H1 (cell line): ENCODE results near the gene SEC14L6. TPM values are rescaled to one million over a fixed set of nuclear protein-coding genes. Genes with fewer than 3 reads are reported as not detected.

ENCODE experiments used
- CTCF ChIA-PET: fragments of 300-600 bp; sonication (Branson Sonifier 250); formaldehyde crosslinking; loops from one replicate; lab custom pipeline; 2021; ENCODE audit not compliant: partially characterized antibody; lab: Charles Lee
- POLR2A ChIA-PET: fragments of 300-600 bp; sonication (Branson Sonifier 250); formaldehyde crosslinking; loops from one replicate; lab custom pipeline; 2021; ENCODE audit warnings: inconsistent platforms; ENCODE audit not compliant: partially characterized antibody; lab: Charles Lee
- DNase-seq, 2 experiments: peaks; one replicate each; pipeline versions ENCODE4 v3.0.0 to v3.0.0-alpha.2; 2010 to 2022; ENCODE audit warnings: low spot score in 2 of 2, low read depth in 1 of 2, mixed read lengths in 1 of 2
- FAIRE-seq: peaks from 2 replicates; lab custom pipeline; 2011; peaks lifted over from hg19 to GRCh38; lab: Jason Lieb, UNC
- H2AFZ ChIP-seq: 2 replicates; pipeline ENCODE4 v1.8.1; 2012; ENCODE audit warnings: low read length, inconsistent platforms
- H2AK5ac ChIP-seq: 2 replicates; pipeline ENCODE4 v1.6.1; 2013; ENCODE audit warnings: low read depth, low read length
- H2BK120ac ChIP-seq: replicated peaks from 2 replicates; pipeline ENCODE3; 2013; ENCODE audit warnings: low read depth, low read length, inconsistent platforms
- H2BK12ac ChIP-seq: 2 replicates; pipeline ENCODE4 v1.6.1; 2013; ENCODE audit warnings: low read depth, low read length
- H2BK15ac ChIP-seq: 2 replicates; pipeline ENCODE4 v1.6.1; 2013; ENCODE audit warnings: low read length
- H2BK20ac ChIP-seq: 2 replicates; pipeline ENCODE4 v1.6.1; 2013; ENCODE audit warnings: low read length
- H2BK5ac ChIP-seq: 2 replicates; pipeline ENCODE4 v1.6.1; 2013; ENCODE audit warnings: low read depth, low read length
- H3K14ac ChIP-seq: 2 replicates; pipeline ENCODE4 v1.6.1; 2013; ENCODE audit warnings: inconsistent platforms; ENCODE audit not compliant: insufficient read length
- H3K18ac ChIP-seq: 2 replicates; pipeline ENCODE4 v1.6.1; 2013; ENCODE audit warnings: low read length; ENCODE audit errors: extremely low read depth
- H3K23ac ChIP-seq: 2 replicates; pipeline ENCODE4 v1.6.1; 2013; ENCODE audit warnings: inconsistent platforms; ENCODE audit not compliant: insufficient read length
- H3K23me2 ChIP-seq: 2 replicates; pipeline ENCODE4 v1.6.1; 2013; ENCODE audit warnings: low read depth, low read length
- H3K27ac ChIP-seq: 2 replicates; pipeline ENCODE4 v1.6.1; 2011; ENCODE audit warnings: low read depth, low read length, inconsistent platforms
- H3K27me3 ChIP-seq, 4 experiments: replicated peaks in 1 of 4; 1 replicate in 1 of 4; 2 replicates in 3 of 4; pipeline versions ENCODE4 v1.6.1 to v1.8.1; 2011 to 2013; ENCODE audit warnings: low read length in 3 of 4, mild to moderate bottlenecking in 3 of 4, inconsistent platforms in 2 of 4, mixed read lengths in 2 of 4, moderate library complexity in 1 of 4; ENCODE audit not compliant: control insufficient read depth in 3 of 4, insufficient read depth in 3 of 4; ENCODE audit errors: extremely low read depth in 1 of 4
- H3K36me3 ChIP-seq, 4 experiments: 2 replicates each; pipeline versions ENCODE4 v1.6.1 to v1.8.1; 2011 to 2013; ENCODE audit warnings: mild to moderate bottlenecking in 4 of 4, low read length in 3 of 4, moderate library complexity in 2 of 4, control low read depth in 1 of 4, inconsistent platforms in 1 of 4; ENCODE audit not compliant: insufficient read depth in 4 of 4, control insufficient read depth in 2 of 4
- H3K4ac ChIP-seq: replicated peaks from 2 replicates; pipeline ENCODE3; 2013; ENCODE audit warnings: low read length, low read depth, mixed read lengths, inconsistent platforms; ENCODE audit not compliant: insufficient read length
- H3K4me1 ChIP-seq, 4 experiments: replicated peaks in 1 of 4; 1 replicate in 1 of 4; 2 replicates in 3 of 4; pipeline versions ENCODE4 v1.6.1 to v1.8.1; 2011 to 2013; ENCODE audit warnings: low read length in 3 of 4, inconsistent platforms in 2 of 4, mixed read lengths in 1 of 4; ENCODE audit not compliant: insufficient read depth in 4 of 4, control insufficient read depth in 3 of 4
- H3K4me2 ChIP-seq, 2 experiments: 2 replicates each; pipeline versions ENCODE4 v1.6.1 to v1.8.1; 2011 to 2013; ENCODE audit warnings: low read depth in 2 of 2, low read length in 2 of 2, control low read depth in 1 of 2, inconsistent platforms in 1 of 2, mild to moderate bottlenecking in 1 of 2; ENCODE audit not compliant: insufficient read depth in 1 of 2
- H3K4me3 ChIP-seq, 4 experiments: fragments of 200-600, 300-600 bp in 1 of 4; sonication (generic), shearing (Covaris generic), sonication (Bioruptor Twin) in 1 of 4; 2 replicates each; pipeline versions ENCODE4 v1.5.1 to v1.8.1; 2011 to 2016; ENCODE audit warnings: low read length in 4 of 4, low read depth in 3 of 4, control low read depth in 2 of 4, inconsistent platforms in 2 of 4, mild to moderate bottlenecking in 2 of 4, mixed read lengths in 1 of 4, moderate library complexity in 1 of 4; ENCODE audit not compliant: insufficient read depth in 2 of 4; ENCODE audit errors: extremely low read depth in 1 of 4
- H3K56ac ChIP-seq: replicated peaks from 2 replicates; pipeline ENCODE3; 2013; ENCODE audit warnings: low read depth, mild to moderate bottlenecking, mixed read lengths, low read length, inconsistent platforms; ENCODE audit not compliant: insufficient read length
- H3K79me1 ChIP-seq: 2 replicates; pipeline ENCODE4 v1.6.1; 2013; ENCODE audit warnings: low read depth, low read length, control low read depth
- H3K79me2 ChIP-seq, 2 experiments: 2 replicates each; pipeline versions ENCODE4 v1.6.1 to v1.8.1; 2012 to 2013; ENCODE audit warnings: low read length in 2 of 2, mild to moderate bottlenecking in 2 of 2, inconsistent platforms in 1 of 2; ENCODE audit not compliant: insufficient read depth in 2 of 2, control insufficient read depth in 1 of 2
- H3K9ac ChIP-seq, 4 experiments: replicated peaks in 1 of 4; 1 replicate in 1 of 4; 2 replicates in 3 of 4; pipeline versions ENCODE4 v1.6.1 to v1.8.1; 2011 to 2013; ENCODE audit warnings: low read depth in 3 of 4, low read length in 3 of 4, control low read depth in 2 of 4, mild to moderate bottlenecking in 2 of 4, moderate library complexity in 2 of 4, inconsistent platforms in 1 of 4; ENCODE audit errors: extremely low read depth in 1 of 4
- H3K9me3 ChIP-seq, 2 experiments: 2 replicates each; pipeline versions ENCODE4 v1.6.1 to v1.8.1; 2012 to 2013; ENCODE audit warnings: mild to moderate bottlenecking in 2 of 2, moderate library complexity in 2 of 2, control low read depth in 1 of 2, inconsistent platforms in 1 of 2, low read depth in 1 of 2, low read length in 1 of 2, mixed read lengths in 1 of 2; ENCODE audit not compliant: insufficient read depth in 2 of 2
- H4K20me1 ChIP-seq, 2 experiments: replicated peaks in 1 of 2; 2 replicates each; pipeline versions ENCODE3 to v1.8.1; 2011 to 2013; ENCODE audit warnings: inconsistent platforms in 2 of 2, low read length in 2 of 2, mild to moderate bottlenecking in 1 of 2; ENCODE audit not compliant: insufficient read depth in 2 of 2, control insufficient read depth in 1 of 2
- H4K5ac ChIP-seq: 2 replicates; pipeline ENCODE4 v1.6.1; 2013; ENCODE audit warnings: low read length, low read depth, mixed read lengths, inconsistent platforms; ENCODE audit not compliant: insufficient read length
- H4K8ac ChIP-seq: 2 replicates; pipeline ENCODE4 v1.8.0; 2013; ENCODE audit warnings: mild to moderate bottlenecking, moderate library complexity, low read length, inconsistent platforms; ENCODE audit not compliant: insufficient read depth; ENCODE audit errors: extremely low read depth
- H4K91ac ChIP-seq: replicated peaks from 2 replicates; pipeline ENCODE3; 2013; ENCODE audit warnings: low read length, mixed read lengths, inconsistent platforms; ENCODE audit not compliant: insufficient read length
- KDM1A ChIP-seq: fragments of 200-600, 300-600 bp; sonication (generic); IDR thresholded peaks from 2 replicates; pipeline ENCODE4 v1.7.1; 2016; ENCODE audit warnings: mild to moderate bottlenecking, low read length, borderline replicate concordance
- SIN3A ChIP-seq, 2 experiments: IDR thresholded peaks in 1 of 2; conservative IDR thresholded peaks in 1 of 2; 2 replicates each; pipeline ENCODE4 v1.6.1; 2011 to 2012; ENCODE audit warnings: low read length in 2 of 2, improper control_type of control experiment in 1 of 2, low read depth in 1 of 2, mild to moderate bottlenecking in 1 of 2
- TCF12 ChIP-seq: IDR thresholded peaks from 2 replicates; pipeline ENCODE4 v1.6.1; 2011; ENCODE audit warnings: low read depth, mild to moderate bottlenecking, low read length
- WGBS, 2 experiments: shearing (Covaris generic) in 1 of 2; methylation state at CpG; one replicate each; pipeline versions ENCODE4 v1.1.6 to v1.1.7; 2013 to 2015; ENCODE audit warnings: low lambda C conversion rate in 2 of 2, mixed read lengths in 2 of 2, inconsistent platforms in 1 of 2, low coverage in 1 of 2, missing lambda C conversion rate in 1 of 2; ENCODE audit not compliant: insufficient replicate concordance in 2 of 2, insufficient coverage in 1 of 2, insufficient read length in 1 of 2; ENCODE audit errors: extremely low coverage in 1 of 2, missing lambda C conversion rate in 1 of 2; 5-methylcytosine and 5-hydroxymethylcytosine counted together
- polyA plus RNA-seq, 7 experiments: library from polyadenylated mRNA; depleted of rRNA in 3 of 7; stranded (reverse) in 5 of 7; unstranded in 2 of 7; fragments of >200 nt in 5 of 7; fragments of 200-250 nt in 2 of 7; gene quantifications; 1 replicate in 5 of 7; 2 replicates in 1 of 7; 4 replicates in 1 of 7; pipeline versions ENCODE4 v1.2.1 to v1.2.3, GENCODE V29; 2011 to 2013; ENCODE audit warnings: missing spikeins in 2 of 7, mixed read lengths in 2 of 7
- total RNA-seq: library from RNA; stranded (reverse); fragmentation: NEBNext Ultra II Directional; extraction: Animal tissue kit (Norgen Biotek cat#: 25700); gene quantifications from 2 replicates; pipeline ENCODE4 v1.2.1, GENCODE V29; 2021

SEC14L6 gene
- total and polyA plus RNA-seq, 2 of the 8 experiments (the other 6 are each of a cell fraction or from before 2014, with no cell fraction given): 0.63 to 2.1 TPM

DNA sequence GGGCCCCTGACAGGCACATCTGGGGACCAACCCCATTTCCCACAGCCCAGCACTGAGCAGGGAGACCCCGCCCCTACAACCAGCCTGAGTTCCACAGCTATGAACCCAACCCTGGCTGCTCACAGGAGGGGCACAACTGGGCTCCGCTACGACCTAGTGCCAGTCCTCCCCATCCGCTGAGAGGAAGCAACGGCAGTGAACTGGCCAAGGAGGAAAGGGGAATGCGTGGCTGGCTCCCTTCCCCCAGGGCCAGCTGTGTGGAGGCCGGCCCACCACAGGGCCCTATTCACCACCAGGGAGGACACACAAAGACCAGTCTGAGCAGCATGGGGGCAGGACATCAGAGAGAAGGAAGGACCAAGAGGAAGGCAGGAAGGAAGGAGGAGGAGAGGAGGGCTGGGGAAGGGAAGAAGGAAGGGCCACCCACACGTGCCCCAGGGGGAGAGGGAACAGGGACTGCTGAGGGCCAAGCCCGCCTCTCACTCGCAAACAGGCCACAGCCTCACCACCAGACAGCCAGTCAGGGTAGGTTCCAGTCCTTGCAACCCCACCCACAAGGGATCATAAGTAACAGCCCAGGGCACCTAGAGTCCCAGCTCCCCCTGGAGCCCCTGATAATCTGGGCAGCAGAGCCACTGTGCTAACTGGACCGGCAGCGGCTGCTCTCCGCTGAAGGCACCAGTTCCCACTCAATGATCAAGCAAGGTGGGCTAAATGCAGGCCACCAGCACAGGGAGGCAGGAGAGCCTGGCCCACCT is 36.4 kb upstream of the SEC14L6 start:
- Histone ChIP-seq H3K4me2 (no peak overlapping the region), H3K79me1 (no peaks in the 10 kb centered on the region; the same call in none of the 2 replicates), H4K5ac (no peak overlapping the region), H3K4me3 (no peak overlapping the region), H2BK12ac (no peak overlapping the region), H3K4me1 (no peaks in the 10 kb centered on the region; a peak in 1 of 7 replicates), H2BK120ac (no peak overlapping the region), H2AFZ (no peak overlapping the region), H3K4ac (no peak overlapping the region), H3K14ac (no peak overlapping the region), H2BK15ac (no peak overlapping the region), H2BK20ac (no peak overlapping the region), H3K27me3 (no peaks in the 10 kb centered on the region), H3K27ac (no peak overlapping the region), H3K36me3 (peaks cover 50 to 88% (median 82%) of the 10 kb centered on the region in 4 experiments), H4K20me1 (peaks cover 9 to 28% of the 10 kb centered on the region in 2 experiments), H3K9ac (no peak overlapping the region; a peak in 1 of 7 replicates), H3K79me2 (no peaks in the 10 kb centered on the region), H2BK5ac (no peak overlapping the region), H3K9me3 (no peaks in the 10 kb centered on the region), H4K8ac (no peak overlapping the region), H4K91ac (no peak overlapping the region), H3K23ac (no peak overlapping the region), H3K18ac (no peak overlapping the region), H3K23me2 (no peaks in the 10 kb centered on the region), H2AK5ac (no peak overlapping the region), H3K56ac (no peak overlapping the region)
- FAIRE-seq (no peak), DNase-seq (no peak)
- ChIA-PET POLR2A (interaction anchor here (0.6 to 3.4 kb wide), 6 partner anchors 7 to 228 kb away, joined by 3 to 21 read pairs (median 6); partner anchors contain the start of gene PES1), CTCF (interaction anchor here (0.6 to 7.3 kb wide), 11 partner anchors 8 to 162 kb away, joined by 3 to 40 read pairs (median 3); partner anchors contain the start of gene PES1)
- TF ChIP-seq SIN3A (conservative IDR thresholded peaks at IDR 0.05 in 1 of 2, IDR thresholded peaks at IDR 0.05 in 1 of 2; ENCODE audit: low read depth in 1 of 2, low read length in 2 of 2) (no peak), KDM1A (no peak), TCF12 (no peak)
- 95% methylated on average over 11 of the region's 13 CpGs; no CpG with 5 or more reads in 1 of the 2 experiments for WGBS, 2 experiments
